CD4-positive, alpha-beta T cell treated with Interferon alpha-2 for 1 hour (primary cell): ENCODE results near the gene C2orf72.
"Not testable (repeated sequence)": the region's sequence is repeated elsewhere in the genome, so short reads cannot be mapped to it uniquely, and the experiment has no call there.

Experiments used
- DNase-seq, 2 donors: peaks; one replicate each; pipeline ENCODE4 v3.0.0-alpha.2; 2020 to 2022

The C2orf72 gene

DNA sequence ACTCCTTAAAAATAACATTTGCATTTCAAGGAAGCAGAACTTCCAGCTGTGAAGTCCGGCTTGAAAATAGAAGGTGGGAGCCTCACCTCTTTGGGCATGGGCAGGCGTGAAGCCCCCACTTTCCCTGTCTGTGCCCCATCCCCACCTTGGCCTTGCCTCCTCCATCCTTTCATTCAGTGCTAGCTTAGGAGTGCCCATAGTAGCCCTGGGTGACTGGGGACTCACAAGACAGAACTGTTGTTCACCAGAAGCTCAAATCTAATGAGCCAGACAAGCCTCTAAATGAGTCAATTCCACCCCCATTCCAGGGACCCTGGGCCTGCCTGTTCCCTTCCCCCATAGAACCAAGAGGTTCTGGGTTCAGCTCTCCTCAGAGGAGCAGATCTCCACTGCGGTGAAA is 21.4 kb upstream of the C2orf72 start:
- DNase-seq: no peak

DNA sequence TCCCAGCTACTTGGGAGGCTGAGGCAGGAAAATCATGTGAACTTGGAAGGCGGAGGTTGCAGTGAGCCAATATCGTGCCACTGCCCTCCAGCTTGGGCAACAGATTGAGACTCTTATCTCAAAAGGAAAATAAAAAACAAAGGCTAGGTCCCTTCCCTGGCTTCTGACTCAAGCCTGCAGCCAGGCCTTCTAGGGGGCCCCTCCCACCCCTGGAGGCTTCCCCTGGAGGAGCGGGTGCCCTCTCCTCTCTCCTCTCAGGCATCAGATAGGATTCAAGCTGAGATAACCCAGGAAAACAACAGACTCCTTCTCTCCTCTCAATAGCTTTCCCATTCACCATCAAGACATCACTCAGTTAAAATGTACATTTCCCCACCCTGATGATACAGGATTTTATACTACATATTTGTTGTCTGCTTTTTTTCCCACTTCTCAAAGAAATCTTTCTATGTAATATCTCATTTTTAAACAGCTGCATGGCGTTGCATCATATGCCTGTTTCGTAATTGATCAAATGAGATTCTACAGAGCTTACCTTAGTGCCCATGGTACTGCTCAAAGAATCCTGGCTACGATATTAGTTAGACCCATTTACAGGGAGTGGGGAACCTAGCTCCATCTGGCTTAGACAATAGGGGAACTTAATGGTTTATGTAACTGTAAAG is 20.6 kb upstream of the C2orf72 start:
- no peak for DNase-seq

GRCh38 chr2:231017231-231017598 is 20.1 kb upstream of the C2orf72 start:
- no peak for DNase-seq

GRCh38 chr2:231018184-231018583 is 19.1 kb upstream of the C2orf72 start:
- DNase-seq: no peak

GRCh38 chr2:231025059-231025458 is 12.3 kb upstream of the C2orf72 start:
- not testable (repeated sequence) for DNase-seq

- DNase-seq: no peak
These were observed 8.4 kb upstream of the C2orf72 start for GRCh38 chr2:231028889-231029288.

DNA sequence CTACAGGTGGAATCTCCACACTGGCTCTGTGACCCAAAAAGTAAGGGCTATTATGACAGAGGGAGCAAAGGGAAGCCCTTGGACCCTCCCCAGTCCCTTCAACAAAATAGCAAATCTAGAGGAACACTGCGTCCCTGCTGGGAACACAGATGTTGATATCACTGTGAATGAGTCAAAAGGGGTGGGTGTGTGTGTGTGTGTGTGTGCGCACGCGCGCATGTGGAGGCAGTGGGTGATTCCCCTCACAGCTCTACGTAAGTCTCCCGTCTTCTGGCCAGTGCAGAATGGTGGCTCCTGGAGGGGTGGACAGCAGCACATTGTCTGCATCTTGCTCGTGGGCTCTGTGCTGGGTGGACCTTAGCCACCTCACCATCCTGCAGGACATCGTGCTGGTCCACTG is 7.8 kb upstream of the C2orf72 start:
- DNase-seq: no peak

- no peak for DNase-seq
These were observed 6.6 kb upstream of the C2orf72 start for GRCh38 chr2:231030725-231031124.

GRCh38 chr2:231032575-231033140 is 4.7 kb upstream of the C2orf72 start:
- DNase-seq: no peak

DNA sequence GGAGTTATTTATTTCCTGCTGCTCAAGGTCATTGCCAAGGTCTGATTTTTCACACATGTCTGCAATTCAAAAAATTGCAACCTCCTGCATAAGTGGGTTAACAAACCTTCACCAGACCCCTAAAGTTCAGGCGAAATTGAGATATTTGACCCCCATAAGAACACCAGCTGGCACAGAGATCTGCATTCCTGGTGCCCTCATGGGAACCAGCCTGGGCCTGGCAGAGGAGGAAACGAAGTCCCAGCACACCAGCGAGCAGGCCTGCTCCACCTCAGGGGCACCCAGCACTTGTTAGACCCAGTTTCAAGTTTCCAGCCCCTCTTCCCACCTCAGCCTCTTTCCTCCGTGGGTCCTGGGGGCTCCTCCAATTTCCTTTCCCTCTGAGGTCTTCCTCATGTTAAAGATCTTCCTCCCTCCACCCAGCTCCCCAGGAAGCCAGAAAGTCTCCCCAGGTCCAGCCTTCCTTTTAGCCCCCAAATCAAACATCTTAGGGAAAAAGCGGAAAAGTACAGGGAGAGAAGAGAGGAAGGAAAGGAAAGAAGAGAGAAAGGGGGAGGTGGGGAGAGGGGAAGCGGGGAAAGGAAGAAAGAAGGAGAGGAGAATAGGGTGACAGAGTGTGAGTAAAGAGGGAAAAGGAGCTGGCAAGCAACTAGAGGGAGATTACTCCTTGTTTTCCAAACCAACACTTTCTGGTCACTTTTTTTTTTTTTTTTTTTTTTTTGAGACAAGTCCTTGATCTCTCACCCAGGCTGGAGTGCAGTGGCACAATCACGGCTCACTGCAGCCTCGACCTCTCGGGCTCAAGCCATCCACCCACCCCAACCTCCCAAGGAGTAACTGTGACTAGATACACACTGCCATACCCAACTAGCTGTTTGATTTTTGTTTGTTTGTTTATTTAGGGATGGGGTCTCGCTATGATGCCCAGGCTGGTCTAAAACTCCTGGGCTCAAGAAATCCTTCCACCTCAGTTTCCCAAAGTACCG is 3.9 kb upstream of the C2orf72 start:
- no peak for DNase-seq

DNA sequence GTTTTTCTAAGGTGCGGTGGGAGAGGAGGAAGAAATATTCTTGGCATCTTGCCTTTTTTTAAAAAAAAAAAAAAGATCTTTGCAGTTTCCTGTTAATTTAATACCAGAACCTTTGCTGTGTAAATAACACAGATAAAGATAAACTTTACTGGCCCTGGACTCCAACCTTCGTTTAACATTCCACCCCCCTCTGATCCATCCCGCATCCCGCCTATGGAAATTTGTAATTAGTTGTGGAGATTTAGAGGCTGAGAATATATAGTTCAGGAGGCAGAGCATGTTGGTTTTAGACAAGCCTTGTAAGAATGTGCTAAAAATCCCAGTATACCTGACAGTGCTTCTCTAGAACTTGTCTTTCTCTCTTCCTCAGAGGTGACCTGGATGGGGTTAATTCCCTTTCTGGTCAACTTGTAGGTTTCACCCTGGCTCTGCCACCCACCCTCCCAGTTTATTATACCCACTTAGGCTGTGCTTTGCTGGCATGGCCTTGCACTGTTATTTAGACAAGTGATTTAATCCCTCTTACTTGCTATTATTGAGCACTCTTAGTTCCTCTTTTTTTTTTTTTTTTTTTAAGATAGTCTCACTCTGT is 2.9 kb upstream of the C2orf72 start:
- DNase-seq: no peak

GRCh38 chr2:231036131-231036530 is 1.2 kb upstream of the C2orf72 start:
- DNase-seq: no peak

- DNase-seq: no peak
These were observed 681 bp upstream of the C2orf72 start for GRCh38 chr2:231036578-231037106.

DNA sequence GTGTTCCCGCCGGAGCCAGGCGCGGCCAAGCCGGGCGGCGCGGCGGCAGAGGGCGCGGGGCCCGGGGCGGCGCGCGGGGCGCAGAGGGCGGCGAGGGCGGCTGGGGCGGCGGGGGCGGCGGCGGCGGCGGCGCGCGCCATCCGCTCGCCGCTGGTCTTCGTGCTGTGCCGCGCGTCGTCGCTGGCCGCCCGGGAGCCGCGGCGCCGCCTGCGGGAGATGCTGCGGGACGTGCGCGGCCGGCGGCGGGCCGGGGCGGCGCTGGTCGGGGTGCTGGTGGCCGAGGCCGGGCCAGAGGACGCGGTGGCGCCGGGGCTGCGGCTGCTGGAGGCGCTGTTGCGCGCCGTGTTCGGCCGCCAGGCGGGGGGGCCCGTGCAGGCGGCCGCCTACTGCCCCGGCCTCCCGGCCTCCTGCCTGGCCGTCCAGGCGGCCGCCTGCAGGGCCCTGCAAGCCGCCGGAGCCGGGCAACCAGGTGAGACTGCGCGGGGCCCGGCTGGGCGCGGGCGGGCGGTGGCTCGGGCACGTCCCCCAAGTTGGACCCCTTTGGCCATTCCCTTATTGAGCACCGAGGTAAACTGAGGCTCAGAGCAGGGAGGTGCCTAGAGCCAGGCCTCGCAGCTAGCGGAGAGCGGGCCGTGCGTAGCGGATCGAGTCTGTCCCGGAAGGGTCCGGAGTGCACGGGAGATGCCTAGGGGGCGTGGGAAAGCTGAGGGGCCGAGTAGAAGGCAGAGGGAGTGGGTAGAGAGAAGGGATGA is 584 bp downstream of the C2orf72 start:
- no peak for DNase-seq

DNA sequence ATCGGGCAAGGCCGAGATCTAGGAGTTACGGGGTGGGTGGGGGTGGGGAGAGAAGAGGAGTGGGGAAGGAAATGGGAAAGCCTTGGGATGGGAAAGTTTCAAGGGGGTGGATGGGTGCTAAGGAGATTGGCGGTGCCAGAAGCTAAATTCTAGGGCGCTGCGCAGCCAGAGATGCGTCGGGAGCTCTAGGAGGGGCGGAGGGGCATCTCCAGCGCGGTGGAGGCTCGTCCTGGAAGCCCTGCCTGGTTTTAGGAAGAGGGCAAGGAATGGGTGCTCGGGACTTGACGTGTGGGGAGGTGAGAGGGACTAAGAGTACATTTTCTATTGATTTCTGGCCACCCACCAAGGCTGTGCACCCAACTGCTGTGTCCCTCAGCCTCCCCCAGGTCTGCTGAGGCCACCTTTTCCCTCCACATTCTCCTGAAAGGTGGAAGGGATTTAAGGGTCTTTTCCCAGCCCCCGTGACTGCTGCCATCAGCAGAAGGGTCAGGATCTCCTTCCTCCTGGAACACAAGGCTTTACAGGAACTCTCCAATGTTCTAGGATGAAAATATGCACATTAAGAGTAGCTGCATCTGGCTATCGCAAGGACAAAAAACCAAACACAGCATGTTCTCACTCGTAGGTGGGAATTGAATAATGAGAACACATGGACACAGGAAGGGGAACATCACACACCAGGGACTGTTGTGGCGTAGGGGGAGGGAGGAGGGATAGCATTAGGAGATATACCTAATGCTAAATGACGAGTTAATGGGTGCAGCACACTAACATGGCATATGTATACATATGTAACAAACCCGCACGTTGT is 1.4 kb downstream of the C2orf72 start:
- DNase-seq: no peak

- no peak for DNase-seq
These were observed 2.0 kb downstream of the C2orf72 start for GRCh38 chr2:231039294-231039664.

DNA sequence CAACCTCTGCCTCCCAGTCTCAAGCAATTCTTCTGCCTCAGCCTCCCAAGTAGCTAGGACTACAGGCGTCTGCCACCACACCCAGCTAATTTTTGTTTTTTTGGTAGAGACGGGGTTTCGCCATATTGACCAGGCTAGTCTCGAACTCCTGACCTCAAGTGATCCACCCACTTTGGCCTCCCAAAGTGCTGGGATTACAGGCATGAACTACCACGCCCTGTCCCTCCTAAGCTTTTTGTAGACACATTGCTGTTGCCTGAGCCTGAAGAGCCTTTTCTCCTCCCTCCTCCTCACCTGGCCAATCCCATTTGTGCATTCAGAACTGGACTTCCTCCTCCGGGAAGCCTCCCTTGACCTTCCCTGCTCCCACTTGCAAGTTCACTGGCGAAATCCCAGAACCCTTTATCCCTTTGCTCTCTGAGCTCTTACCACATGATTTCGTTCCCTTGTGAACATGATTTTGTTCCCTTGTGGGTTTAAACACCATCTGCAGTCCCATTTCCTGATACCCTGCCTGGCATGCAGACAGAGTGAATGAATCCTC is 2.6 kb downstream of the C2orf72 start:
- no peak for DNase-seq

DNA sequence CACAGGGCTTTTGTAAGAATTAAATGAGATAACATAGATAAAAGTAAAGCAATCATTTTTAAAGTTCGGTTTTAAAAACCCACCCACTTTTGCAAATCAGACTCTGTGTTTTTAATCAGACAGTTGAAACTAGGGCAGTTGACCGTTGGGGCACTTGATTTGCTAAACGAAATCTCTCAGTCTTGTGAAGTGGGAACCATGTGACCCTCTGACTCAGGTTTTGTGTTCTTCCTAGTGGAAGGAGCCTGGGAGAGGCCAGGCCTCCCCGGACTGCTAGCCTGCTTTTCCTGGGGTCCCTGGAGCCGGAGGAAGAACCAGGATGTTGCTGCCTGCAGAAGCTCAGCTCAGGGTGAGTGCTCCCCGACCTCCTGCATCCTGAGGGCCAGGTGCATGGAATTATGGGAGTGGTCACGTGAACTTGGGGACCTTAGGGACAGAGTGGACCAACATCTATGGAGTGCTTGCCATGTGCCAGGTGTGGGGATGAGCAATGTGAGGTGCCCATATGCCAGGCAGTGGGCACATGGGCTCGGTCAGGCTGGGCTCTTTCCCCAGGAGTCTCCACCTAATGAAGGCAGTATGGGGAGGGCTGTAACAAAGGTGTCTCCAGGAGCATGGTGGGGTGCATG is 3.9 kb downstream of the C2orf72 start:
- no peak for DNase-seq

DNA sequence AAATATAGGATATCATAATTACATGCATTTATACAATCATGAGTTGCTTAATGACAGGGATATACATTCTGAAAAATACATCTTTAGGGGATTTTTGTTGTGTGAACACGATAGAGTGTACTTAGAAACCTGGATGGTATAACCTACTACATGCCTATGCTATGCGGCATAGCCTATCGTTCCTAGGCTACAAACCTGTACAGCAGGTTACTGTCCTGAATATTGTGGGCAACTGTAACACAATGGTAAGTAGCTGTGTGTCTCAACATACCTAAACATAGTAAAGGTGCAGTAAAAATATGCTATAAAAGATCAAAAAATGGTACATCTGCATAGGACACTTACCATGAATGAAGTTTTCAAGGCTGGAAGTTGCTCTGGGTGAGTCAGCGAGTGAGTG is 6.5 kb downstream of the C2orf72 start:
- no peak for DNase-seq

DNA sequence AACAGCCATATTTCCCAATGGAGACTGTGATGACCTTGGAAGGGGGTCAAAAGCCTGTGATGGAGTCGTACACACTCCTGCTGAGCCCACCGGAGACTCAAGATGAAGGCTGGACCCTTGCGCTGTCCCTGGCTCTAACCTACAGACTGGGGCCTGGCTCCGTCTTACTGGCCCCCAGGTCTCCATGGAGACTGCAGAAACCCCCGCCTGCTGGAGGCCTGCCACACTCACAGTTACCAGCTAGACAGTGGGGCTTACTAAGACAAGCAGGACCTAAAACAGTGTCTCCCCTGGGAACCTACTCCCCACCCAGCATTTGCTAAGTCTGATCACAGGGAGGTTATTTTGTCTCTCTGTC is 9.6 kb downstream of the C2orf72 start:
- DNase-seq: no peak
